ENCODE measurements around the gene PRR18. TPM values are rescaled to one million over a fixed set of nuclear protein-coding genes. Genes with fewer than 3 reads are reported as not detected.

PRR18 gene
- total RNA-seq, 1 experiment from 2014 or later: not detected

- no peak overlapping the region for H4K5ac ChIP-seq (ENCODE audit: insufficient read length, low read depth, low read length)
- H2AK5ac ChIP-seq (ENCODE audit: insufficient read length, low read length): no peak overlapping the region
- H3K4me1 Mint-ChIP-seq: peaks cover 7 to 8% of the 10 kb centered on the region in 2 experiments
- no peak for DNase-seq
- H3K9ac ChIP-seq (ENCODE audit: extremely low read depth, insufficient read length, low read length): no peak overlapping the region
- no peak overlapping the region for H3K4me2 ChIP-seq (ENCODE audit: insufficient read depth, insufficient read length, low read length)
- H4K91ac ChIP-seq (ENCODE audit: insufficient read length, low read depth, low read length): no peak overlapping the region
- no peak overlapping the region for H4K8ac ChIP-seq (replicated peaks; ENCODE audit: insufficient read length, low read depth, low read length)
- H2BK5ac ChIP-seq (ENCODE audit: insufficient read length, low read length): no peak overlapping the region
- H3K9me3 ChIP-seq (ENCODE audit: control insufficient read depth, low read depth, low read length): no peaks in the 10 kb centered on the region
- H2BK12ac ChIP-seq (ENCODE audit: insufficient read length, low read depth, low read length): no peak overlapping the region
- WGBS (ENCODE audit: extremely low coverage, insufficient read length, low lambda C conversion rate): no CpG with 5 or more reads among the region's 6 CpGs
- no peak overlapping the region for H3T11ph ChIP-seq (ENCODE audit: low read length)
- H3K4ac ChIP-seq (ENCODE audit: low read depth, low read length): no peak overlapping the region
- H3K27me3 Mint-ChIP-seq (ENCODE audit: low read depth): peaks cover 48% of the 10 kb centered on the region
- TF ChIP-seq CTCF (conservative IDR thresholded peaks at IDR 0.05): no peak
- H3K27ac Mint-ChIP-seq: no peak overlapping the region
- H2BK20ac ChIP-seq (ENCODE audit: low read depth, low read length, poor library complexity, severe bottlenecking): no peak overlapping the region
- no peaks in the 10 kb centered on the region for H3K79me1 ChIP-seq (ENCODE audit: insufficient read depth, low read depth, low read length, poor library complexity, severe bottlenecking)
- H3K4me3 Mint-ChIP-seq: no peak overlapping the region
- no peaks in the 10 kb centered on the region; the same call in 1 of the 2 replicates for H3K27me3 ChIP-seq (ENCODE audit: insufficient read depth, low read length)
- H3K36me3 Mint-ChIP-seq (ENCODE audit: insufficient read depth in 1 of 3, low read depth in 3 of 3): no peaks in the 10 kb centered on the region; a peak in 1 of 7 replicates
- H2BK120ac ChIP-seq (ENCODE audit: low read depth, low read length, poor library complexity, severe bottlenecking): no peak overlapping the region
- no peak overlapping the region for H3K27ac ChIP-seq (ENCODE audit: insufficient read length, low read depth, low read length)
- no peaks in the 10 kb centered on the region for H3K23me2 ChIP-seq (ENCODE audit: insufficient read length, low read depth, low read length, poor library complexity, severe bottlenecking)
- no peaks in the 10 kb centered on the region for H3K79me2 ChIP-seq (ENCODE audit: insufficient read depth, low read length)
- H3K14ac ChIP-seq (ENCODE audit: insufficient read depth, low read length): no peak overlapping the region
- no peak overlapping the region for H3K23ac ChIP-seq (ENCODE audit: insufficient read length, low read depth, low read length)
- no peak overlapping the region for H3K56ac ChIP-seq (ENCODE audit: insufficient read length, low read depth, low read length)
- no peak overlapping the region for H3K18ac ChIP-seq (ENCODE audit: insufficient read length, low read depth, low read length)
- H3K4me1 ChIP-seq (ENCODE audit: insufficient read depth, low read length): no peaks in the 10 kb centered on the region
- no peaks in the 10 kb centered on the region for H4K20me1 ChIP-seq (ENCODE audit: control insufficient read depth, insufficient read depth, insufficient read length)
- H3K9me3 Mint-ChIP-seq: no peaks in the 10 kb centered on the region
- H2AFZ ChIP-seq (ENCODE audit: low read length): no peak overlapping the region
- H2BK15ac ChIP-seq (ENCODE audit: low read depth, low read length): no peak overlapping the region
Measured at GRCh38 chr6:166284640-166285039, 23.6 kb downstream of the PRR18 start.
